H9 (cell line): ENCODE measurements around the gene SV2C. TPM values are rescaled to one million over a fixed set of nuclear protein-coding genes. Genes with fewer than 3 reads are reported as not detected.

Experiments used
- DNase-seq: peaks from one replicate; pipeline ENCODE4 v3.0.0-alpha.2; 2017
- H2AFZ ChIP-seq: one replicate; pipeline ENCODE4 v1.6.1; 2013; ENCODE audit warnings: mild to moderate bottlenecking, low read length, control low read depth, moderate library complexity
- H2AK5ac ChIP-seq: 2 replicates; pipeline ENCODE4 v1.6.1; 2013; ENCODE audit warnings: low read length, control low read depth, mixed read lengths; ENCODE audit not compliant: insufficient read length
- H2BK120ac ChIP-seq: one replicate; pipeline ENCODE4 v1.6.1; 2013; ENCODE audit warnings: low read depth, mild to moderate bottlenecking, low read length, control low read depth, inconsistent platforms; ENCODE audit not compliant: poor library complexity, severe bottlenecking
- H2BK12ac ChIP-seq: 2 replicates; pipeline ENCODE4 v1.6.1; 2013; ENCODE audit warnings: low read length, control low read depth, mixed read lengths, low read depth; ENCODE audit not compliant: insufficient read length
- H2BK15ac ChIP-seq: 2 replicates; pipeline ENCODE4 v1.6.1; 2013; ENCODE audit warnings: low read depth, low read length, control low read depth
- H2BK20ac ChIP-seq: one replicate; pipeline ENCODE4 v1.6.1; 2013; ENCODE audit warnings: low read depth, mild to moderate bottlenecking, low read length, control low read depth, inconsistent platforms; ENCODE audit not compliant: poor library complexity, severe bottlenecking
- H2BK5ac ChIP-seq: 2 replicates; pipeline ENCODE4 v1.6.1; 2013; ENCODE audit warnings: low read length, control low read depth, mixed read lengths; ENCODE audit not compliant: insufficient read length
- H3K14ac ChIP-seq: 2 replicates; pipeline ENCODE4 v1.6.1; 2013; ENCODE audit warnings: low read length, control low read depth; ENCODE audit not compliant: insufficient read depth
- H3K18ac ChIP-seq: 2 replicates; pipeline ENCODE4 v1.6.1; 2013; ENCODE audit warnings: low read depth, mild to moderate bottlenecking, mixed read lengths, low read length, control low read depth; ENCODE audit not compliant: insufficient read length
- H3K23ac ChIP-seq: 2 replicates; pipeline ENCODE4 v1.6.1; 2013; ENCODE audit warnings: low read length, control low read depth, mixed read lengths, low read depth; ENCODE audit not compliant: insufficient read length
- H3K23me2 ChIP-seq: 2 replicates; pipeline ENCODE4 v1.6.1; 2013; ENCODE audit warnings: low read depth, mild to moderate bottlenecking, mixed read lengths, low read length, control low read depth; ENCODE audit not compliant: insufficient read length, poor library complexity, severe bottlenecking
- H3K27ac ChIP-seq: 2 replicates; pipeline ENCODE4 v1.5.1; 2013; ENCODE audit warnings: low read length, control low read depth, mixed read lengths, low read depth; ENCODE audit not compliant: insufficient read length
- H3K27me3 ChIP-seq: 2 replicates; pipeline ENCODE4 v1.6.1; 2013; ENCODE audit warnings: low read length, control low read depth, inconsistent platforms; ENCODE audit not compliant: insufficient read depth
- H3K4ac ChIP-seq: 2 replicates; pipeline ENCODE4 v1.6.1; 2013; ENCODE audit warnings: low read depth, mild to moderate bottlenecking, control low read depth, inconsistent platforms, low read length, moderate library complexity
- H3K4me1 ChIP-seq: 2 replicates; pipeline ENCODE4 v1.6.1; 2013; ENCODE audit warnings: low read length, control low read depth, inconsistent platforms; ENCODE audit not compliant: insufficient read depth
- H3K4me2 ChIP-seq: 2 replicates; pipeline ENCODE4 v1.6.1; 2013; ENCODE audit warnings: low read length, control low read depth, mixed read lengths; ENCODE audit not compliant: insufficient read length, insufficient read depth
- H3K56ac ChIP-seq: 2 replicates; pipeline ENCODE4 v1.6.1; 2013; ENCODE audit warnings: low read depth, mild to moderate bottlenecking, mixed read lengths, low read length, control low read depth; ENCODE audit not compliant: insufficient read length
- H3K79me1 ChIP-seq: 2 replicates; pipeline ENCODE4 v1.6.1; 2013; ENCODE audit warnings: low read depth, mild to moderate bottlenecking, moderate library complexity, low read length, control low read depth, inconsistent platforms; ENCODE audit not compliant: insufficient read depth, poor library complexity, severe bottlenecking
- H3K79me2 ChIP-seq: 2 replicates; pipeline ENCODE4 v1.6.1; 2013; ENCODE audit warnings: low read length, control low read depth, inconsistent platforms; ENCODE audit not compliant: insufficient read depth
- H3K9ac ChIP-seq: 2 replicates; pipeline ENCODE4 v1.6.1; 2013; ENCODE audit warnings: low read length, control low read depth, mixed read lengths; ENCODE audit not compliant: insufficient read length; ENCODE audit errors: extremely low read depth
- H3K9me3 ChIP-seq: one replicate; pipeline ENCODE4 v1.6.1; 2013; ENCODE audit warnings: low read depth, low read length, inconsistent platforms; ENCODE audit not compliant: control insufficient read depth
- H3T11ph ChIP-seq: one replicate; pipeline ENCODE4 v1.6.1; 2013; ENCODE audit warnings: mild to moderate bottlenecking, low read length, control low read depth, inconsistent platforms
- H4K20me1 ChIP-seq: one replicate; pipeline ENCODE4 v1.6.1; 2013; ENCODE audit not compliant: control insufficient read depth, insufficient read length, insufficient read depth
- H4K5ac ChIP-seq: 2 replicates; pipeline ENCODE4 v1.6.1; 2013; ENCODE audit warnings: low read depth, mild to moderate bottlenecking, mixed read lengths, low read length, control low read depth; ENCODE audit not compliant: insufficient read length
- H4K8ac ChIP-seq: replicated peaks from 2 replicates; pipeline ENCODE4 v1.6.1; 2013; ENCODE audit warnings: low read length, control low read depth, mixed read lengths, low read depth; ENCODE audit not compliant: insufficient read length
- H4K91ac ChIP-seq: 2 replicates; pipeline ENCODE4 v1.6.1; 2013; ENCODE audit warnings: low read depth, mild to moderate bottlenecking, moderate library complexity, mixed read lengths, low read length, control low read depth; ENCODE audit not compliant: insufficient read length
- H3K27ac Mint-ChIP-seq, 3 experiments: 2 replicates in 2 of 3; 3 replicates in 1 of 3; pipeline ENCODE4 v1.8.0; 2020 to 2021; ENCODE audit warnings: mixed read lengths in 3 of 3, mild to moderate bottlenecking in 1 of 3, moderate library complexity in 1 of 3
- H3K27me3 Mint-ChIP-seq: 2 replicates; pipeline ENCODE4 v1.8.0; 2021; ENCODE audit warnings: low read depth, mild to moderate bottlenecking, moderate library complexity, mixed read lengths
- H3K36me3 Mint-ChIP-seq, 3 experiments: 2 replicates in 2 of 3; 3 replicates in 1 of 3; pipeline ENCODE4 v1.8.0; 2020 to 2021; ENCODE audit warnings: low read depth in 3 of 3, mixed read lengths in 3 of 3; ENCODE audit not compliant: insufficient read depth in 1 of 3
- H3K4me1 Mint-ChIP-seq, 2 experiments: 2 replicates each; pipeline ENCODE4 v1.8.0; 2020; ENCODE audit warnings: mixed read lengths in 2 of 2
- H3K4me3 Mint-ChIP-seq, 2 experiments: 2 replicates in 1 of 2; 3 replicates in 1 of 2; pipeline ENCODE4 v1.8.0; 2020 to 2021; ENCODE audit warnings: mild to moderate bottlenecking in 2 of 2, mixed read lengths in 2 of 2, moderate library complexity in 1 of 2
- H3K9me3 Mint-ChIP-seq, 2 experiments: 2 replicates in 1 of 2; 3 replicates in 1 of 2; pipeline ENCODE4 v1.8.0; 2020; ENCODE audit warnings: mild to moderate bottlenecking in 2 of 2, mixed read lengths in 2 of 2, moderate library complexity in 1 of 2
- CTCF ChIP-seq: fragments of 200-600 bp; sonication (generic); conservative IDR thresholded peaks from 3 replicates; pipeline ENCODE4 v1.8.0; 2021; ENCODE audit warnings: antibody characterized with exemption, mild to moderate bottlenecking
- WGBS: extraction: QIAGEN DNeasy Blood & Tissue Kit; methylation state at CpG from one replicate; pipeline ENCODE4 v1.1.7; 2013; ENCODE audit warnings: missing lambda C conversion rate, low lambda C conversion rate, mixed read lengths; ENCODE audit not compliant: insufficient read length; ENCODE audit errors: extremely low coverage; 5-methylcytosine and 5-hydroxymethylcytosine counted together
- total RNA-seq: library from RNA; stranded (reverse); gene quantifications from 2 replicates; pipeline ENCODE4 v1.2.1, GENCODE V29; 2021

SV2C gene
- total RNA-seq, 1 experiment from 2014 or later: 0.09 TPM

DNA sequence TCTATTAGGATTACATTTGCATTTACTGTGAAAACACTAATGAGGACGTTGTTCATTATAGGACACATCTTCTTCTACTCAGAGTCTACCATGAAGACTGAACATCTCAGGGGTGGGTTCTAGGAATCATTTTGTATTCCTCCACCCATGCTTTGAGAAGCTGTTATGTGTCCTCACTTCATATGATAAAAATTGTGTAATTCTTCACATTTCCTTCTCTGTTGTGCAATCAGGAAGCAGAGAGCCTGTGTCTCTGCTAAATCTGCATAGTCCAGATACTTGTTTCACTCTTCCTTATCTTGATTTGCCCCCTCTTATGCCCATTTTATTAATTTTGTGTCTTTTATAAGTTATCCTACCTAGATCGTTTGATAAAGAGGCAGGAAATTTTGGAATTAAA, 222.1 kb downstream of the SV2C start:
- Histone ChIP-seq H2BK20ac (no peak overlapping the region), H3K23me2 (no peaks in the 10 kb centered on the region), H3K4me2 (no peak overlapping the region), H4K5ac (no peak overlapping the region), H2BK5ac (no peak overlapping the region), H4K8ac (no peak overlapping the region), H3K4me1 (no peaks in the 10 kb centered on the region; the same call in 1 of the 2 replicates), H2AK5ac (no peak overlapping the region), H3K9ac (no peak overlapping the region), H3K27ac (no peak overlapping the region), H2AFZ (no peak overlapping the region), H2BK12ac (no peak overlapping the region), H2BK120ac (no peak overlapping the region), H3K9me3 (no peaks in the 10 kb centered on the region), H3K4ac (no peak overlapping the region), H3K27me3 (no peaks in the 10 kb centered on the region), H3K79me2 (no peaks in the 10 kb centered on the region), H3T11ph (no peak overlapping the region), H3K14ac (no peak overlapping the region), H4K20me1 (no peaks in the 10 kb centered on the region), H2BK15ac (no peak overlapping the region), H3K18ac (no peak overlapping the region), H3K79me1 (no peaks in the 10 kb centered on the region), H3K56ac (no peak overlapping the region), H4K91ac (no peak overlapping the region), H3K23ac (no peak overlapping the region)
- Mint-ChIP-seq H3K9me3 (no peaks in the 10 kb centered on the region; a peak in 1 of 5 replicates), H3K4me1 (peaks cover 0 to 3% of the 10 kb centered on the region in 2 experiments; a peak in 2 of 4 replicates), H3K27ac (no peak overlapping the region), H3K27me3 (peaks cover 2% of the 10 kb centered on the region; the same call in 1 of the 2 replicates), H3K36me3 (no peaks in the 10 kb centered on the region), H3K4me3 (no peak overlapping the region)
- no CpG with 5 or more reads among the region's 2 CpGs for WGBS
- no peak for DNase-seq
- TF ChIP-seq CTCF: no peak
